Islet precursor cell (in vitro differentiated cells): ENCODE results near the gene RAB5A.
"Not testable (repeated sequence)": the region's sequence is repeated elsewhere in the genome, so short reads cannot be mapped to it uniquely, and the experiment has no call there.

ENCODE experiments used
- DNase-seq: peaks from one replicate; pipeline ENCODE4 v3.0.0-alpha.2; 2018

RAB5A gene

GRCh38 chr3:19946832-19947548, at the start of gene RAB5A:
Gene RAB5A, plus strand, starts transcription at chr3:19947097. Its CDS starts 3,802 bp downstream, at chr3:19950899.
- DNase-seq, result peak; percentile 99

- DNase-seq, result no peak
These were observed 48.2 kb upstream of the RAB5A start for GRCh38 chr3:19898721-19899120.

DNA sequence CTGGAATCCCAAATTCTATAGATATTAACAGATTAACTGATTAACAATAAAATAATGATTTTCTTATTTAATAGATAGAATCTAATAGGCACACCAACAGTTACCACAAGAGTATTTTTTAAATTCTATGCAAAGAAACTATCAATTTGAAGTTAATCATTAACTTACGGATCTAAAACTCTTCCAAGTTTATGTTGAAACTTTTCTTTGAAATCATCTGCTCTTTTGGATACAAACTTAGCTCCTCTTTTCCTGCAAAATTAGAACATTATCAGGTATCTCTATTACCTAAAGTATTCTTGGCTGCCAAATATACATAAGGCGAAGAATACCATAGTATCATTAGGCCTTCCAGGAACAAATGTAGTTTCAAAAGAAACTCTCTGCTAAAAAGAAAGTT, 47.6 kb upstream of the RAB5A start:
- no peak for DNase-seq

GRCh38 chr3:19899833-19900232, 47.1 kb upstream of the RAB5A start:
- DNase-seq, result not testable (repeated sequence)

GRCh38 chr3:19901337-19901736, 45.6 kb upstream of the RAB5A start:
- no peak for DNase-seq

DNA sequence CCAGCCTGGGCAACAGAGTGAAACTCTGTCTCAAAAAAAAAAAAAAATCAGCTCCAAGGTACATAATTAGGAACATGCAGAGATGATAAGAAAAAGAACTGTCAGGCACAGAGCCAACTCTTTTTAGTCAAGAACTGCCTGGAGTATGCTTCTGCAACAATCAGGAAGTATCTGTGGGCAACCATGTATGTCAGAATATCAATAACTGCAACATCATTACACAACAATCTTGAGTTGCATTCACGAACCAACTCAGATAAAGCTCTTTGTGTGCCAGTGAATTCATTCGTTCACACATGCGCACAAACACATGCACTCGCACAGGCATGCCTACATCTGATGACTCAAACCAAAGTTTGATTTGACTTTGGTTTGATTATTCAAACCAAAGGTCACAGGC, 45.0 kb upstream of the RAB5A start:
- no peak for DNase-seq

GRCh38 chr3:19903649-19904048, 43.2 kb upstream of the RAB5A start:
- no peak for DNase-seq

DNA sequence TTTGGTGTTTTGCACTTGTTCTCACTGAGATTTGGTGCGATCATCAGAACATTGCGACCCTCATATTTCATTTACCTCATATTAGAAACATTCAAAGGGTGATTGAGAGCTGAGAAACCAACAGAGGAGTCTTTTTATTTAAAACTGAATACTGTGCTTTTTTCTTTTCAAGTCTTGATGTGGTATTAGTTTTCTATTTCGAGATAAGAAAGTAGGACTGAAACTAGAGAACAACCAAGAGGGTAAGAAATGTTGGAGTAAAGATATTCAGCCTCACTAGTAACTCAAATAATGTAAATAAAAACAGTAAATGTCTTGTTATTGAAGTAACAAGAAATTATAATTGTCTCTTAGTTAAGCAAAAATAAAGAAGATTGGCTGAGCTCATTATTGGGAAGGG, 39.4 kb upstream of the RAB5A start:
- no peak for DNase-seq

DNA sequence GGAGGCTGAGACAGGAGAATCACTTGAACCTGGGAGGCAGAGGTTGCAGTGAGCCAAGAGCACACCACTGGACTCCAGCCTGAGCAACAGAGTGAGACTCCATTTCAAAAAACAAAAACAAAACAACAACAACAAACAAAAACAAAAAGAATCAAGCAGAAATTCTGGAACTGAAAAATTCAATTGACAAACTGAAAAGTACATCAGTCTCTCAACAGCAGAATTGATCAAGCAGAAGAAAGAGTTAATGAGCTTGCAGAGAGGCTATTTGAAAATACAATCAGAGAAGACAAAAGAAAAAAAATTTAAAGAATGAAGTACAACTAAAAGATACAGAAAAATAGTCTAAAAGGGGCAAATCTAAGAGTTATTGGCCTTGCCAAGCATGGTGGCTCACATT, 35.4 kb upstream of the RAB5A start:
- no peak for DNase-seq

GRCh38 chr3:19917167-19917566, 29.7 kb upstream of the RAB5A start:
- DNase-seq, result no peak

DNA sequence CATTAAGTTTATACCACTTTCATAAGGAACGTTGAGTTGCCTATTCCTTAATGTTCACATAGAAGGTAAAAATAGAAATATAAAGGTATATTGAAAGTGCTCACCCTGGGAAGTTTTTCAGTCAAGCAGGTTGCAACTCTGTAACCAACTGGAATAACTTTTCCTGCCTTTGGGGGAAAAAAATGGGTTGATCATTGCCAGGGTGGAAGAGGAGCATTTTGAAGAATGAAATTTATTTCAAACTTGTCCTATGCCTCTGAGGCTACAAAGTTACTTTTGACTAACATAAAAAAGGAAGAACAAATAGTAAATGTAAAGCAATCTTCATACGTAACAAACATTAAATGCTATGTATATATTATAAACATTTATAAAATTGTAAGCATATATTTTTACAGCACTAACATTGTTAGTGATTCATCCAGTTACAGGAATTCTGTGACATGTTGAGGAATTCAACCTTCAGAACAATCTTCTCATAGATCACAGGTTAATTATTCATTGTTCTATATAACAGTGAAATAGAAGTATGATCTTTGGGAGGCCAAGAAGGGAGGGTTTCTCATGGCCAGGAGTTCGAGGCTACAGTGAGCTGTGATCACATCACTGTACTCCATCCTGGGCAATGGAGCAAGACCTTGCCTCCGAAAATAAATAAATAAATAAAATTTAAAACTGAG, 26.4 kb upstream of the RAB5A start:
- DNase-seq, result no peak

DNA sequence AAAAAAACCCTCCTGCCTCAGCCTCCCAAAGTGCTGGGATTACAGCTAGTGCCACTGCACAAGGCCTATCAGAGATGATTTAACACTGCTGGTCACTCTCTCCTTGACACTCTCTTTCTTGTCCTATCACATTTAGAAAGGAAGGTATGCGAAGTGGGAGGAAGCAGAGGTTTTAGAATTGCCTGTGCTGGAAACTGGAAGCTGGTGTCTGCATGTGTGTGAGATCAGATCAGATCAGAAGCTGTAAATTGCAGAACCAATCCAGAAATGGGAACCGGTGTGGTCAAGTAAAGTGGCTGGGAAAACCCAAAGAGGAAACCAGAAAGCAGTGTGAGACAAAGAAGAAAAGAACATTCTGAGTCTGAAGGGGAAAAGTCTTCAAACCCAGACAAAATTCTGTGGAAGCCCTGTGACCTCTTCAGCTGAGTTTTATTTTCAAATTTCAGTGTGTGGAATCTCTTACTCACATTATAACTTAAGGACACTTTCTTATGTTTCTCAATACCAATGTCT, 15.7 kb upstream of the RAB5A start:
- DNase-seq, result no peak

GRCh38 chr3:19931767-19932188, 15.1 kb upstream of the RAB5A start:
- DNase-seq, result no peak

GRCh38 chr3:19932422-19932821, 14.5 kb upstream of the RAB5A start:
- DNase-seq, result no peak

GRCh38 chr3:19934098-19934566, 12.8 kb upstream of the RAB5A start, which contains the start of gene EFHB:
Gene EFHB, minus strand, starts transcription at chr3:19934217. Its CDS starts 199 bp downstream, at chr3:19934018.
- DNase-seq, result peak; percentile 89

- DNase-seq, result peak; percentile 59
These were observed 9.2 kb upstream of the RAB5A start for GRCh38 chr3:19937459-19938294.

- no peak for DNase-seq
These were observed 8.6 kb upstream of the RAB5A start for GRCh38 chr3:19938295-19938627.

- DNase-seq, result no peak
These were observed 6.3 kb upstream of the RAB5A start for GRCh38 chr3:19940643-19941042.

- no peak for DNase-seq
These were observed 1.4 kb upstream of the RAB5A start for GRCh38 chr3:19945534-19945933.

DNA sequence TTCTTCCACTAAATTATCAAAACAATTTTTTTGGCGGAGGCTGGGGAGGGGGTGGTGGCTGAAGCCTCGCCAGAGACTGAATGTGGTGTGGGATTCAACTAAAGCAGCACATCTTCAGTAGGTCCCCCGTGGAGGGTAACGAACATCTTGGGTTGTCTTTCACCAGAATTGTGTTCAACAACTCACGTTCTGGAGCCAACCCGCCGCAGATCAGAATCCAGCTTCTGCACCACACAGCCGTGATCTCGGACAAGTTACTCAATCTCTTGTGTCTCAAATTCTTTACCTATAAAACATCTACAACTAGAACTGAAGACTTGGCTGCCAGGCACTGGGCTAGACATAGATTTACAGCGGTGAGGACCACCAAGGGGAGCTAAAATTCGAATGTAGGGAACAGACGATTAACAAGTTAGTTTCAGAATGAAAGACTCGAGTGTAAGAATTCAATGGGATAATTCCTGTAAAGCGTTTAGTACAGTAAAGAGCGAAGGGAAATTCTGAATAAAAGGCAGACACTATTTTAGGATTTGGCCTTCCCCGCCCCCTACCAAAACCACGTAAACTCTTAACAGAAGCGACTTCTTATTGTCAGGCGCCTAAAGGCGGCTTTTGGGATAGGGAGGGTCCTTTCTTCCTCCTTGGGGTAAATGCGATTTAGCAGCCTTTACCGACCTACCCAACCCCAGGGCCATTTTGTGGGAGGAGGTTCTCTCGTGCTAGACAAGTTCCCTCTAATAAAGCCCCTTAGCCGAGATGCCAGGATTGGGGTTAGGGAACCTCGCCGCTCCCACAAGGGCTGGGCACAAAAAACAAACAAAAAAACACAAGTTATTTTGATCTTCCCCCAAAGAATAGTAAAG, 697 bp upstream of the RAB5A start:
- DNase-seq, result no peak

DNA sequence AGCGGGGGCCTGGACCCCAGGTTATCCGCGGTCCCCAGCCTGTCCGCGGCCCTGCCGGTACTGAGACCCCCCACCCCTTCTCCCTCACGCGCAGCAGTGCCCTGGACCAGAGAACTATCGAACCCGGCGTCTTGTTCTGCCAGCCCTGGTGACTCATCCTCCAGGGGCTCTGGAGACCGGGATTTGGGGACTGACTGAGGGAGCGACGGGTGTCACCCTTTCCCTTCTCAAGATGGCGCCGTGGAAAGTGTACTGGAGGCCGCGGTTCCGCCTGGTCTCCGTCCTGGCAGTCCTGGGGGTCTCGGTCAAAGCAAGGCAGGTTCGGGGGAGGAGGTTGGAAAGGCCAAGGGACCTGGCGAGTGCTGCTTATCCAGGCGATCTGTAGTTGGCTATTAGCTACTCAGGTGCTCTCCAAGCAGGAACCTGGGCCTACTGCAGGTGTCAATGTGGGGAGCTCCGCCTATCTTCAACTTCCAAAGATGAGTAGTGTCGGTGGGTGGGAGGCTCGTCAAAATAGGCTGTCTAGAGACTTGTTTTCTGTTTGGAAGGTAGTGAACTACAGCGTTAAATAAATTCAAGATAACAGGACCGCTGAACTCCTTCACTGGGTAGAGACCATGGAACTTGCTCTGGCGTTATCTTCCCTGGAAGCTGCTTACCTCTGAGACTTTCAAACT, 790 bp downstream of the RAB5A start:
- peak; percentile 80 for DNase-seq

DNA sequence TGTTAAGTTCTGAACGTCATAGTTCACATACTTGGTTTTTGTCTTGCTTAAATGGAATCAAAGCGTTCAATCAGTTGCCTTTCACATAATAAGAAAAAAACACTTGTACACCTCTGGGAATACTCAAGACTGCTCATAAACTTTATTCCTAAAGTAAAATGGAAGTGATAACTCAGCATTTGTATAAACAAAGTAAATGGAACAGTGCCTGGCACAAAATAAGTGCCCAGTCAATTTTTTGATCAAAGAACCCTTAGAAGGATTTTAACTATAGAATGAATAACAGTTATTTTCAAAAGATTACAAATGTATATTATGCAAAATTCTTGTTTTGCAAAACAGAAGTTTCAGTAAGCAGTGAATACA, 1.3 kb downstream of the RAB5A start:
- DNase-seq, result no peak
